Lung (tissue), 12 donors: ENCODE data around the gene CMIP. TPM values are rescaled to one million over a fixed set of nuclear protein-coding genes. Genes with fewer than 3 reads are reported as not detected.

ENCODE experiments used
- ATAC-seq: fragments of 200-7000 bp; cut with Tn5 transposase; one replicate; pipeline ENCODE4 v1.9.1; 2020; ENCODE audit warnings: moderate number of reproducible peaks; ENCODE audit not compliant: insufficient read depth, low FRiP score
- DNase-seq, 3 donors: peaks; one replicate each; pipeline ENCODE4 v3.0.0-alpha.2; 2013 to 2017
- H3K27ac ChIP-seq, 2 donors: one replicate each; pipeline ENCODE4 v1.5.1; 2013; ENCODE audit warnings: mild to moderate bottlenecking in 2 of 2, moderate library complexity in 2 of 2, control low read depth in 1 of 2, inconsistent platforms in 1 of 2, low read depth in 1 of 2, low read length in 1 of 2
- H3K27me3 ChIP-seq, 3 donors: one replicate each; pipeline ENCODE4 v1.5.1; 2013; ENCODE audit warnings: low read length in 2 of 3; ENCODE audit not compliant: control insufficient read depth in 3 of 3, insufficient read depth in 3 of 3
- H3K36me3 ChIP-seq, 4 donors: one replicate each; pipeline ENCODE4 v1.5.1; 2013; ENCODE audit warnings: low read length in 4 of 4, mild to moderate bottlenecking in 1 of 4, moderate library complexity in 1 of 4; ENCODE audit not compliant: control insufficient read depth in 4 of 4, insufficient read depth in 4 of 4
- H3K4me1 ChIP-seq, 5 donors: one replicate each; pipeline ENCODE4 v1.5.1; 2013; ENCODE audit warnings: low read length in 5 of 5, mild to moderate bottlenecking in 2 of 5, moderate library complexity in 1 of 5; ENCODE audit not compliant: control insufficient read depth in 5 of 5, insufficient read depth in 5 of 5
- H3K4me3 ChIP-seq: one replicate; pipeline ENCODE4 v1.5.1; 2013; ENCODE audit warnings: mild to moderate bottlenecking, control low read depth, moderate library complexity
- H3K9ac ChIP-seq, 2 donors: one replicate each; pipeline ENCODE4 v1.5.1; 2013; ENCODE audit warnings: low read length in 2 of 2, control low read depth in 1 of 2; ENCODE audit not compliant: insufficient read depth in 1 of 2
- H3K9me3 ChIP-seq, 4 donors: one replicate each; pipeline ENCODE4 v1.5.1; 2013; ENCODE audit warnings: low read length in 3 of 4, mild to moderate bottlenecking in 1 of 4, moderate library complexity in 1 of 4; ENCODE audit not compliant: control insufficient read depth in 4 of 4, insufficient read depth in 3 of 4
- CTCF ChIP-seq: IDR thresholded peaks from 2 replicates; pipeline ENCODE4 v1.5.1; 2012; ENCODE audit warnings: mild to moderate bottlenecking; ENCODE audit errors: control extremely low read depth, extremely low read depth
- WGBS, 2 donors: extraction: QIAGEN DNeasy Blood & Tissue Kit; methylation state at CpG; one replicate each; pipeline ENCODE4 v1.1.7; 2013; 5-methylcytosine and 5-hydroxymethylcytosine counted together
- polyA plus RNA-seq, 2 donors: library from polyadenylated mRNA; stranded (reverse); fragments of 200-250 nt; gene quantifications; one replicate each; pipeline ENCODE4 v1.2.1, GENCODE V29; 2013
- total RNA-seq, 2 donors: library from RNA; depleted of rRNA in 1 of 2; stranded (reverse); fragments of >200 nt in 1 of 2; gene quantifications; one replicate each; pipeline ENCODE4 v1.2.1, GENCODE V29; 2014 to 2021
- donor health status: control.
- donor health status: control.
- donor health status: Bipolar disorder and iron deficiency.
- donor health status: healthy.
- donor health status: DM: yes; HTN: yes; CAD: no.

Gene CMIP
- total and polyA plus RNA-seq, 4 donors: 11.8 to 80.5 (median 48.6) TPM

GRCh38 chr16:81473066-81473488, 28.5 kb downstream of the CMIP start:
- DNase-seq (peak; percentile 55 to 58 (median 57)), ATAC-seq (no peak)
- Histone ChIP-seq H3K27ac (no peak overlapping the region), H3K27me3 (no peaks in the 10 kb centered on the region), H3K9me3 (peaks cover 0 to 2% (median 0%) of the 10 kb centered on the region in 4 donors), H3K4me1 (peaks cover 0 to 41% (median 8%) of the 10 kb centered on the region in 5 donors), H3K9ac (no peak overlapping the region), H3K4me3 (no peak overlapping the region), H3K36me3 (peaks cover 0 to 7% (median 1%) of the 10 kb centered on the region in 4 donors)
- WGBS, 2 donors: 67 to 69% methylated on average over 14 of the region's 14 CpGs
- TF ChIP-seq CTCF: no peak

DNA sequence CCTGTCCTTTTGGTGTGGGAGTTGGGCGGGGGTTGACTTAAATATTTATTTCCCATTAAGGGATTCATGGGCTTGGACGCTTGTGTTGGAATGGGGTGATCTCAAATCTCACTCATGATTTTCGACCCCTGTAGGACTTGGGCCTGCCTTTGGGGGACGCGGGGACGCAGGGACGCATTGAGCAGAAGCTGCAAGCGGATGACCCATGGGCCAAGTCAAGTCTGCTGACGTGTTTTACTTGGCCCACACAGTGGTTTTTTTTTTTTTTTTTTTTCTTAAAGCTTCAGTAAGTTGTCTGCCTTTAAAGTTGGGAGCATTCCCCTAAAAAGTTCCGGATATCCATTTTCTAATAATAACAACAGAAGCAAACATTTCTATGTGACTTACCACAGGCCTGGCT, 28.9 kb downstream of the CMIP start:
- peaks cover 0 to 46% (median 8%) of the 10 kb centered on the region in 5 donors for H3K4me1 ChIP-seq
- DNase-seq: peak; percentile 74 to 88 (median 82)
- 61 to 82% methylated on average over 10 of the region's 10 CpGs for WGBS, 2 donors

GRCh38 chr16:81473969-81474959, 29.7 kb downstream of the CMIP start:
- H3K9me3 ChIP-seq: peaks cover 0 to 2% (median 0%) of the 10 kb centered on the region in 4 donors
- H3K36me3 ChIP-seq: peaks cover 0 to 7% (median 1%) of the 10 kb centered on the region in 4 donors
- no peak for ATAC-seq
- TF ChIP-seq CTCF: no peak
- no peak for DNase-seq
- H3K27ac ChIP-seq: peak overlapping the region in 1 of 2 donors; percentile 43
- H3K4me3 ChIP-seq: no peak overlapping the region
- H3K9ac ChIP-seq: no peak overlapping the region
- 85 to 89% methylated on average over 20 of the region's 20 CpGs for WGBS, 2 donors
- no peaks in the 10 kb centered on the region for H3K27me3 ChIP-seq
- H3K4me1 ChIP-seq: peaks cover 0 to 50% (median 8%) of the 10 kb centered on the region in 5 donors

More for the DNA sequence above, 28.9 kb downstream of the CMIP start:
- Histone ChIP-seq H3K4me3 (no peak overlapping the region), H3K27me3 (no peaks in the 10 kb centered on the region), H3K9me3 (peaks cover 0 to 2% (median 0%) of the 10 kb centered on the region in 4 donors), H3K27ac (peak overlapping the region in 1 of 2 donors; percentile 61), H3K36me3 (peaks cover 0 to 7% (median 1%) of the 10 kb centered on the region in 4 donors), H3K9ac (no peak overlapping the region)
- no peak for ATAC-seq
- no peak for TF ChIP-seq CTCF
